ENCODE results near the gene CAB39.

- TF ChIP-seq CTCF (IDR thresholded peaks at IDR 0.05; ENCODE audit: borderline replicate concordance, extremely low read depth, low read length, poor library complexity, severe bottlenecking) (no peak), EZH2 (IDR thresholded peaks at IDR 0.05; ENCODE audit: borderline replicate concordance, low read depth, low read length, severe bottlenecking) (no peak)
Measured at GRCh38 chr2:230828272-230828961, 115.8 kb downstream of the CAB39 start.
